Right ventricle myocardium superior (tissue), 1 donor: ENCODE results near the gene NHEJ1. TPM values are rescaled to one million over a fixed set of nuclear protein-coding genes. Genes with fewer than 3 reads are reported as not detected.

Experiments used
- ATAC-seq: fragments of 200-7000 bp; cut with Tn5 transposase; one replicate; pipeline ENCODE4 v1.9.1; 2020; ENCODE audit warnings: mild to moderate bottlenecking; ENCODE audit not compliant: poor library complexity
- DNase-seq: peaks from one replicate; pipeline ENCODE4 v3.0.0-alpha.2; 2020
- intact Hi-C: fragments of 100-400 bp; cut with DNase I; formaldehyde crosslinking; loops from one replicate; pipeline ENCODE4 v1.11.2; 2022
- total RNA-seq: library from RNA; stranded (reverse); fragmentation: NEBNext Ultra II Directional; extraction: Animal tissue kit (Norgen Biotek cat#: 25700); gene quantifications from one replicate; pipeline ENCODE4 v1.2.1, GENCODE V29; 2021
- donor health status: DM: no; HTN: yes; CAD: no; lungs with severe emphysema.

The NHEJ1 gene
- total RNA-seq, 1 donor from 2014 or later: 7.5 TPM

GRCh38 chr2:219172231-219173154 is 11.9 kb upstream of the NHEJ1 start:
- intact Hi-C loops: no loop called here
- DNase-seq (no peak), ATAC-seq (no peak)

GRCh38 chr2:219171231-219171651 is 10.6 kb upstream of the NHEJ1 start:
- DNase-seq (peak; percentile 66), ATAC-seq (peak; percentile 70)
- intact Hi-C loops: no loop called here

- ATAC-seq: no peak
- intact Hi-C loops: no loop called here
Observed at GRCh38 chr2:219169930-219170654, 9.5 kb upstream of the NHEJ1 start, which contains the start of gene SLC23A3. Gene SLC23A3, minus strand, starts transcription at chr2:219170029. Its CDS starts 45 bp downstream, at chr2:219169984.

GRCh38 chr2:219168932-219169331 is 8.3 kb upstream of the NHEJ1 start:
- DNase-seq (no peak), ATAC-seq (no peak)
- intact Hi-C loops: no loop called here

More at GRCh38 chr2:219169930-219170654, 9.5 kb upstream of the NHEJ1 start, which contains the start of gene SLC23A3:
- DNase-seq: no peak

GRCh38 chr2:219168526-219168925 is 7.9 kb upstream of the NHEJ1 start:
- ATAC-seq (no peak), DNase-seq (no peak)
- intact Hi-C loops: no loop called here

- no peak for DNase-seq
- no peak for ATAC-seq
- intact Hi-C loops: no loop called here
Observed at GRCh38 chr2:219167997-219168396, 7.4 kb upstream of the NHEJ1 start.

GRCh38 chr2:219165058-219165911 is 4.7 kb upstream of the NHEJ1 start:
- DNase-seq (no peak), ATAC-seq (no peak)
- intact Hi-C loops: no loop called here

- DNase-seq (no peak), ATAC-seq (no peak)
- intact Hi-C loops: loop anchor here (5.0 kb wide), 1 partner anchor 224 kb away; the partner anchor contains the start of gene DNPEP
Observed at GRCh38 chr2:219163156-219163555, 2.5 kb upstream of the NHEJ1 start.

- intact Hi-C loops: loop anchor here (2.0 to 5.0 kb wide), 2 partner anchors 138 to 226 kb away; partner anchors contain the start of gene DNPEP
- no peak for DNase-seq
- ATAC-seq: no peak
Observed at GRCh38 chr2:219161097-219161496, 482 bp upstream of the NHEJ1 start.

- ATAC-seq (no peak), DNase-seq (no peak)
- intact Hi-C loops: loop anchor here (2.0 to 5.0 kb wide), 2 partner anchors 139 to 228 kb away; partner anchors contain the start of gene DNPEP
Observed at GRCh38 chr2:219159771-219160185, 837 bp downstream of the NHEJ1 start.

GRCh38 chr2:219158586-219158985 is 2.0 kb downstream of the NHEJ1 start:
- intact Hi-C loops: no loop called here
- DNase-seq (no peak), ATAC-seq (no peak)

- DNase-seq: no peak
- ATAC-seq: no peak
- intact Hi-C loops: no loop called here
Observed at GRCh38 chr2:219158025-219158424, 2.6 kb downstream of the NHEJ1 start.

- intact Hi-C loops: no loop called here
- DNase-seq (no peak), ATAC-seq (no peak)
Observed at GRCh38 chr2:219157396-219157795, 3.2 kb downstream of the NHEJ1 start.

GRCh38 chr2:219155054-219155644 is 5.5 kb downstream of the NHEJ1 start:
- ATAC-seq (peak; percentile 66), DNase-seq (no peak)
- intact Hi-C loops: no loop called here

GRCh38 chr2:219149667-219150066 is 10.9 kb downstream of the NHEJ1 start:
- ATAC-seq: no peak
- DNase-seq: no peak
- intact Hi-C loops: loop anchor here (5.0 kb wide), 2 partner anchors 77 to 92 kb away; no protein-coding TSS in a partner anchor

GRCh38 chr2:219142329-219142728 is 18.3 kb downstream of the NHEJ1 start:
- DNase-seq: no peak
- intact Hi-C loops: no loop called here
- ATAC-seq: no peak

- ATAC-seq (no peak), DNase-seq (no peak)
- intact Hi-C loops: no loop called here
Observed at GRCh38 chr2:219140722-219141121, 19.9 kb downstream of the NHEJ1 start.

GRCh38 chr2:219133976-219134375 is 26.6 kb downstream of the NHEJ1 start:
- intact Hi-C loops: no loop called here
- ATAC-seq (no peak), DNase-seq (no peak)
